ENCODE results near the gene STMN3. TPM values are rescaled to one million over a fixed set of nuclear protein-coding genes. Genes with fewer than 3 reads are reported as not detected.
"Not testable (repeated sequence)": the region's sequence is repeated elsewhere in the genome, so short reads cannot be mapped to it uniquely, and the experiment has no call there.

The STMN3 gene
- polyA plus RNA-seq, 3 donors: 10.6 to 16.9 (median 12.6) TPM

GRCh38 chr20:63682384-63683139, 29.3 kb upstream of the STMN3 start:
- 43 to 84% (median 59%) methylated on average over 22 of the region's 22 CpGs for WGBS, 3 donors
- no peak overlapping the region for H3K27ac ChIP-seq (ENCODE audit: low read depth, low read length)

- 93 to 97% (median 95%) methylated on average over 13 of the region's 13 CpGs for WGBS, 3 donors
- peak overlapping the region; percentile 32 for H3K27ac ChIP-seq (ENCODE audit: low read depth, low read length)
Observed at GRCh38 chr20:63681609-63682142, 28.5 kb upstream of the STMN3 start.

GRCh38 chr20:63680857-63681608, 27.8 kb upstream of the STMN3 start:
- whole genome bisulfite sequencing, 3 donors: 93 to 97% (median 96%) methylated on average over 22 to 23 of the region's 23 CpGs
- no peak overlapping the region for H3K27ac ChIP-seq (ENCODE audit: low read depth, low read length)

- 91 to 97% (median 96%) methylated on average over 13 of the region's 13 CpGs for WGBS, 3 donors
- H3K27ac ChIP-seq (ENCODE audit: low read depth, low read length): no peak overlapping the region
Observed at GRCh38 chr20:63680427-63680826, 27.2 kb upstream of the STMN3 start.

DNA sequence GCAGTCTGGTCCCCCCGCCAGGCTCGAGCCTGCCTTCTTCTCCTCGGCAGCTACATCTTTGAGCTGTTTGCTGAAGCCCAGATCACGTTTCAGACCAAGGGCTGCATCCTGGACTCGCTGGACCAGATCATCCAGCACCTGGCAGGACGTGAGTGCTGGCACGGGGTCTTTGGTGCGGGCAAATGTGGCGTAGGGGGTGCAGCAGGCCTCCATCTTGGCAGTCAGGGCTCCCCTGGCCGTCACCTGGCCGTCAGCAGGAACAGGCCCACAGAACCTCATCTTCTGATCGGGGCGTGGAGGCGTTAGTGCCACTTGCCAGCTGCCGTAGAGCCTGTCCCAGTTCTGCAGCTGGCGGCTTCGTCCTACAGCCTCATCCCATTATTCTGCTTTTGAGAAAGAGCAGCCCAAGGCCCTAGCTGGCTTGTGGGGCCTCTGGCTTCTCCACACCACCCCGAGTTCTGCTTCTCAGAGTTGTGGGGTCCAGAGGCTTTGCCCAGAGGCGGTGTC, 26.6 kb upstream of the STMN3 start:
- WGBS, 3 donors: 93 to 95% (median 94%) methylated on average over 19 of the region's 19 CpGs
- H3K27ac ChIP-seq (ENCODE audit: low read depth, low read length): no peak overlapping the region

DNA sequence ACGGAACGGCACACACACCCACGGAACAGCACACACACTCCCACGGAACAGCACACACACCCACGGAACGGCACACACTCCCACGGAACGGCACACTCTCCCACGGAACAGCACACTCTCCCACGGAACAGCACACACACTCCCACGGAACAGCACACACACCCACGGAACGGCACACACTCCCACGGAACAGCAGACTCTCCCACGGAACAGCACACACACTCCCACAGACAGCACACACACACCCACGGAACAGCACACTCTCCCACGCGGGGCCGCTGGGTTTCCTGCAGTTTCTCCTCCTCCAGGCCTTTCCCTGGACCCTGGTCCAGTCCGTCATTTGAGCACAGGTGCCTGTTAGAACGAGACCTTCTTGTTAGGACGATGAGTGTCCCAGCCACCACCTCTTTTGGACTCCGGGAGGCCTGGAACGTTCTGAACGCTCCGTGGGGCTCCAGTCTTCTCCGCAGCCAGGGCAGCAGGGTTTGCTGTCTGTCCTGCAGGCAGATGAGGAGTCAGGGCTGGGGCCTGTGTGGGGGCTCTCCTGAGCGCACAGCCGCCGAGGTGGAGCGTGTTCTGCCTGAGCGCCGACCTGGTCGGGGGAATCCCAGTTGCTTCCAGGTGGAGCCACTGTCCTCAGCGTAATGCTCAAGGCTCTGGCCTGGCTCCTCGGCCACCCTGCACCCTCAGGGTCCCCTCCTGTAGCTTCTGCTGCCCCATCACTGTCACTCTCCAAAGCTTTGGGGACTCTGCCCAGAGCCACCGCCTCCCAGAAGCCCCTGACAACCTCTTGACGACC, 25.6 kb upstream of the STMN3 start:
- 85 to 91% (median 89%) methylated on average over 37 to 38 of the region's 38 CpGs for WGBS, 3 donors
- no peak overlapping the region for H3K27ac ChIP-seq (ENCODE audit: low read depth, low read length)

GRCh38 chr20:63678071-63678470, 24.8 kb upstream of the STMN3 start:
- WGBS, 3 donors: 87 to 92% (median 89%) methylated on average over 13 of the region's 13 CpGs
- H3K27ac ChIP-seq (ENCODE audit: low read depth, low read length): no peak overlapping the region

- WGBS, 3 donors: 91 to 96% (median 96%) methylated on average over 20 of the region's 20 CpGs
- no peak overlapping the region for H3K27ac ChIP-seq (ENCODE audit: low read depth, low read length)
Observed at GRCh38 chr20:63675681-63676368, 22.6 kb upstream of the STMN3 start.

DNA sequence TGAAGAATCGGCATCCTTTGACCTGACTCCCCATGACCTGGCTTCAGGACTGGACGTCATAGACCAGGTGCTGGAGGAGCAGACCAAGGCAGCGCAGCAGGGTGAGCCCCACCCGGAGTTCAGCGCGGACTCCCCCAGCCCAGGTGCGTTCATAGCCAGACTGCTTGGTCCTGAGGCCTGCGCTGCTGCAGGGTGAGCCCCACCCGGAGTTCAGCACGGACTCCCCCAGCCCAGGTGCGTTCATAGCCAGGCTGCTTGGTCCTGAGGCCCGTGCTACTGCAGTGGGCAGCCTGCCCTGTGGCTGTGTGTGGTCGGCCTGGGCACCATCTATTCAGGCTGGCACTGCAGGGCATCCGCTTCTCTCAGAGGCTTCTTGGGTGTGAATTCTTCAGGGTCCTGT, 20.7 kb upstream of the STMN3 start:
- WGBS, 3 donors: 89 to 98% (median 97%) methylated on average over 14 of the region's 14 CpGs
- no peak overlapping the region for H3K27ac ChIP-seq (ENCODE audit: low read depth, low read length)

DNA sequence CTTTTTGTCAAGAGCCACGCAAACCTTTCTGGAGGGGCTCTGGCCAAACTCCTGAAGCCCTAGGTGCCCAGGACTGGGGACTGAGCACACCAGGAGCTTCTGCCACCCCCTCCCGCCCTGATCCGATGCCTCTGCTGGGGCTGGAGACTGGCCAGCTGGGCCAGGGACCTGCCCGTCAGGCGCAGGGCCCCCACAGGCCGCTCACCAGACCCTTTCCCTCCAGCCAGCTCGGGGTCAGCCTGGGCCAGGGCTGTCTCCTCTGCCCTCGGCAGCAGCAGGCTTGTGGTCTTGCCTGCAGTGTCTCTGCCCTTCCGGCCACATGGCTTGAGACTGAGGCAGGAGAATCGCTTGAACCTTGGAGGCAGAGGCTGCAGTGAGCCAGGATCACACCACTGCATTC, 19.4 kb upstream of the STMN3 start:
- 93 to 94% (median 93%) methylated on average over 8 to 10 of the region's 10 CpGs for WGBS, 3 donors

DNA sequence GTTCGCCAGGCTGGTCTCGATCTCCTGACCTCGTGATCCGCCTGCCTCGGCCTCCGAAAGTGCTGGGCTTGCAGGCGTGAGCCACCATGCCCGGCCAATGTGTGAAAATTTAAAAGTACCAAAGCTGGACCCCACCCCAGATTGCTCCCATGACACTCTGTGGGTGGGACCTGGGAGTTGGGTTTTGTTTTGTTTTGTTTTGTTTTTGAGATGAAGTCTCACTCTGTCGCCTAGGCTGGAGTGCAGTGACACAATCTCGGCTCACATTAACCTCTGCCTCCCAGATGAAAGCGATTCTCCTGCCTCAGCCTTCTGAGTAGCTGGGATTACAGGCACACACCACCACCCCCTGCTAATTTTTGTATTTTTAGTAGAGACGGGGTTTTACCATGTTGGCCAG, 18.5 kb upstream of the STMN3 start:
- WGBS, 3 donors: 86 to 94% (median 94%) methylated on average over 12 of the region's 12 CpGs
- not testable (repeated sequence) for H3K27ac ChIP-seq (ENCODE audit: low read depth, low read length)

More for the DNA sequence above, 19.4 kb upstream of the STMN3 start:
- H3K27ac ChIP-seq (ENCODE audit: low read depth, low read length): no peak overlapping the region

- H3K27ac ChIP-seq (ENCODE audit: low read depth, low read length): no peak overlapping the region
- 90 to 98% (median 96%) methylated on average over 11 of the region's 11 CpGs for WGBS, 3 donors
Observed at GRCh38 chr20:63668351-63668750, 15.1 kb upstream of the STMN3 start.

GRCh38 chr20:63667858-63668257, 14.6 kb upstream of the STMN3 start:
- WGBS, 3 donors: 94 to 96% (median 95%) methylated on average over 15 to 16 of the region's 16 CpGs
- no peak overlapping the region for H3K27ac ChIP-seq (ENCODE audit: low read depth, low read length)

DNA sequence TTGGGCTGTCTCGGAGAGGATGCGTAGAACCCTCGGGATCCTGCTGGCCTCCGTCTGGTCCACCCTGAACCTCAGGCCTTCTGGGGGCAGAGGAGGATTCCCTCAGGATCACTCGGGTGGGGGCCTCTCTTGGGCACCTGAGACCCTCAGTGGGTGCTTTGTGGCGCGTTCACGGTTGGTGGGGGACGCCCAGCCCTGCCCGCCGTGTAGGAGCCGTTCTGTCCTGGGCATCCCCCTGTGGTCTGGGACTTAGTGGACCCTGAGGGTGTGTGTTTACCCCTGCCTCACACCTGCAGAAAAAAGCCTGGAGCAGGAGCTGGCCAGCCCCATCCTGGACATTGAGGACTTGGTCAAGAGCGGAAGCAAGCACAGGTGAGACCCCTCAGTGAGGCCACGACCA, 12.5 kb upstream of the STMN3 start:
- 89 to 94% (median 93%) methylated on average over 14 of the region's 14 CpGs for WGBS, 3 donors

GRCh38 chr20:63664861-63665594, 11.8 kb upstream of the STMN3 start:
- WGBS, 3 donors: 66 to 71% (median 70%) methylated on average over 15 to 18 of the region's 18 CpGs
- H3K27ac ChIP-seq (ENCODE audit: low read depth, low read length): no peak overlapping the region

More for the DNA sequence above, 12.5 kb upstream of the STMN3 start:
- H3K27ac ChIP-seq (ENCODE audit: low read depth, low read length): no peak overlapping the region

DNA sequence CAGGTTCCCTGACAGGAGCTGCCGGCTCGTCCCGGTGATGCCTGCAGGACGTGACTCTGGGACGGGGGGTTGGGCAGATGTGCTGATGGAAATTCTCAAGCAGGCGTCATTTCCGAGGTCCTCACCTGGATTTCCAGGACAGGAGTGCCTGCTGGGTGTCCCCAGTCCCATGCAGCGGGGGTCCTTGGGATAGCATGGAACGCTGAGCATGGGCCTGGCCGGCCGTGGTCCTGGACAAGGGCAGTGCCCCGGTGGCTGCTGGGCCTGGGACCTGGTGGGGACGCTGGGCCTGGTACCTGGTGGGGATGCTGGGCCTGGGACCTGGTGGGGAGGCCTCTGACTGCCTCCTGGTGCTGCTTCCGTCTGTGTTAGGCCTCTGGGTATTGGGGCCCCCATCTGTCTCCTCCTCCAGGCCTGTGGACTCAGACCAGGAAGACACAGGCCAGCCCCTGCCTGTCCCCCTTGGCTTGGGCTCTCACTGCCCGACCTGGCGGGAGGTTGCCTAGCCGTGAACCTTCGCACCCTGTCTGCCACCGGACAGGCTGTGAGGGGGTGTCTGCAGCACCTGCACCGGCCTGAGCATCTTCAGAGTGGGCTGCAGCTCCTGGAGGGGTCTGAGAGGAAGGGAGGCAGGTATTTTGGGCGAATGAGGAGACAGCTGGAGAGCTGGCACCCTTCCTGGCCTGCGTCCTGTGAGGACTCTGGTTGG, 11.1 kb upstream of the STMN3 start:
- WGBS, 3 donors: 88 to 93% (median 92%) methylated on average over 20 to 22 of the region's 22 CpGs
- H3K27ac ChIP-seq (ENCODE audit: low read depth, low read length): no peak overlapping the region

Data from adipose tissue (tissue), 3 donors.